PFSK-1 (cell line): ENCODE measurements around the gene UNC5C.

ENCODE experiments used
- POLR2AphosphoS5 ChIP-seq: IDR thresholded peaks from 2 replicates; pipeline ENCODE4 v1.6.1; 2012; ENCODE audit warnings: low read depth, mild to moderate bottlenecking, control low read depth, low read length, moderate library complexity
- SIN3A ChIP-seq: IDR thresholded peaks from 2 replicates; pipeline ENCODE4 v1.6.1; 2012; ENCODE audit warnings: mild to moderate bottlenecking, low read length, moderate library complexity, borderline replicate concordance; ENCODE audit not compliant: insufficient read depth
- TAF1 ChIP-seq: IDR thresholded peaks from 2 replicates; pipeline ENCODE4 v1.6.1; 2012; ENCODE audit warnings: low read length, control low read depth, borderline replicate concordance; ENCODE audit not compliant: insufficient read depth
- TF ChIP-seq, protein P1 (sequence below), 2 experiments: IDR thresholded peaks; 2 replicates each; pipeline versions ENCODE4 v1.6.1 to v1.8.0; 2011 to 2012; ENCODE audit warnings: low read depth in 2 of 2, low read length in 2 of 2, control low read depth in 1 of 2, inconsistent platforms in 1 of 2, mild to moderate bottlenecking in 1 of 2, moderate library complexity in 1 of 2; ENCODE audit not compliant: insufficient read depth in 1 of 2

DNA sequence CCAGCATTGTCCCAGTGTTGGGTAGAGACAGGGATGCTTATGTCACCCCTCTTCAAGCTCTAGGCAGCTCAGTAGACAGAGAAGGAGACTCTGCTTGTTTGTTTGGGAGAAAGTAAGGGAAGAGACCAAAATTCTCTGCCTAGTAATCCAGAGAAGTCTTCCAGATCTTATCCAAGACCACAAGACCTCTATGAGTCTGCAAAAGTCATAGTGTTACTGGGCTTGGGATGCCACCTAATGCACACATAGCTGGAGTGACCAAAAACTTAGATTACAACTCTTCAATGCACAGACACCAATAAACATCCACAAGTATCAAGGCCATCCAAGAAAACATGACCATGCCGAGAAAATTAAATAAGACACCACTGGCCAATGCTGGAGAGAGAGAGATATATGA, 205.5 kb downstream of the UNC5C start:
- TF ChIP-seq TAF1 = no peak
- TF ChIP-seq, protein P1, sequence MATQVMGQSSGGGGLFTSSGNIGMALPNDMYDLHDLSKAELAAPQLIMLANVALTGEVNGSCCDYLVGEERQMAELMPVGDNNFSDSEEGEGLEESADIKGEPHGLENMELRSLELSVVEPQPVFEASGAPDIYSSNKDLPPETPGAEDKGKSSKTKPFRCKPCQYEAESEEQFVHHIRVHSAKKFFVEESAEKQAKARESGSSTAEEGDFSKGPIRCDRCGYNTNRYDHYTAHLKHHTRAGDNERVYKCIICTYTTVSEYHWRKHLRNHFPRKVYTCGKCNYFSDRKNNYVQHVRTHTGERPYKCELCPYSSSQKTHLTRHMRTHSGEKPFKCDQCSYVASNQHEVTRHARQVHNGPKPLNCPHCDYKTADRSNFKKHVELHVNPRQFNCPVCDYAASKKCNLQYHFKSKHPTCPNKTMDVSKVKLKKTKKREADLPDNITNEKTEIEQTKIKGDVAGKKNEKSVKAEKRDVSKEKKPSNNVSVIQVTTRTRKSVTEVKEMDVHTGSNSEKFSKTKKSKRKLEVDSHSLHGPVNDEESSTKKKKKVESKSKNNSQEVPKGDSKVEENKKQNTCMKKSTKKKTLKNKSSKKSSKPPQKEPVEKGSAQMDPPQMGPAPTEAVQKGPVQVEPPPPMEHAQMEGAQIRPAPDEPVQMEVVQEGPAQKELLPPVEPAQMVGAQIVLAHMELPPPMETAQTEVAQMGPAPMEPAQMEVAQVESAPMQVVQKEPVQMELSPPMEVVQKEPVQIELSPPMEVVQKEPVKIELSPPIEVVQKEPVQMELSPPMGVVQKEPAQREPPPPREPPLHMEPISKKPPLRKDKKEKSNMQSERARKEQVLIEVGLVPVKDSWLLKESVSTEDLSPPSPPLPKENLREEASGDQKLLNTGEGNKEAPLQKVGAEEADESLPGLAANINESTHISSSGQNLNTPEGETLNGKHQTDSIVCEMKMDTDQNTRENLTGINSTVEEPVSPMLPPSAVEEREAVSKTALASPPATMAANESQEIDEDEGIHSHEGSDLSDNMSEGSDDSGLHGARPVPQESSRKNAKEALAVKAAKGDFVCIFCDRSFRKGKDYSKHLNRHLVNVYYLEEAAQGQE (IDR thresholded peaks at IDR 0.05; ENCODE audit: insufficient read depth in 1 of 2, low read depth in 2 of 2, low read length in 2 of 2) = no peak
- TF ChIP-seq POLR2AphosphoS5 = no peak
- TF ChIP-seq SIN3A = no peak
